Erythroblast (primary cell): ENCODE data around the gene STOM.

Source experiments
- GATA1 ChIP-seq: IDR thresholded peaks from 2 replicates; pipeline ENCODE4 v1.6.1; 2011; ENCODE audit warnings: low read depth, mild to moderate bottlenecking, control low read depth, low read length, moderate library complexity
- POLR2A ChIP-seq: IDR thresholded peaks from 2 replicates; pipeline ENCODE4 v1.6.1; 2011; ENCODE audit warnings: mild to moderate bottlenecking, low read length

DNA sequence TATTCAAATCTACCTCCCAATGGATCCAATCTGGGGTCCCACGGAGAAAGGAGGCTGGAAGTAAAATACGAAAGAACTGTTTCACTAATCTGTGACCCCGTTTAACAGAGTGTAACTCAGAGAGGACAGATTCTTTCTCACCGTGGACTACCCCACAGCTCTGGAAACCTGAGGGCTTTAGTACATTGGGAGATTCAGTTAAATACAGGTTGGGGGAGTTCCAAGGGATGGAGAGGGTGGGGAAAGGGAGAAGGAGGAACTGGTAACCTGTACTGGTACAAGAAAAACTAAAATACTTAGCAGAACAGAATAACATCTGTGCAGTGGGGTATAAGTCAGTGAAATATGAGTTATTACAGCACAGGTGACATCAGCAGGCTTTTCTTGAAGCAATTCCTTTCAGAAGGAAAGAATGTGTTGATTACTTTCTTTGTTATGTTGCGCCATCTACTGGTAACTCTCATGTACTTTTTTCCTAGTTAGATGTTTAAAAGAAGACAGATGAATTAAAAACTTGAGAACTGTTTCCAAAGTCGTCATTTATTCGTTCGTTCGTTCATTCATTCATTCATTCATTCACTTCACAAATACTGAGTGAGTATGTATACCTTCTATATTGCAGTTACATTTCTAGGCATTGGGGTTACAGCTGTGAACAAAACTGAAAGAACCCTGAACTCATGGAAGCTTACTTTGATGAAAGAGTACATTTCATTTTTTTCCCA lies 30.0 kb upstream of the STOM start:
- TF ChIP-seq POLR2A (no peak), GATA1 (no peak)
